ENCODE results near the gene CBFA2T2.

- TF ChIP-seq YY1 (IDR thresholded peaks at IDR 0.05; ENCODE audit: insufficient read depth, insufficient read length) (no peak), ZNF274 (IDR thresholded peaks at IDR 0.05; ENCODE audit: low read depth, low read length) (no peak)
Measured at GRCh38 chr20:33561692-33562601, 72.1 kb downstream of the CBFA2T2 start.

All from NT2/D1 (cell line).